ENCODE data around the gene KCNN4.

DNA sequence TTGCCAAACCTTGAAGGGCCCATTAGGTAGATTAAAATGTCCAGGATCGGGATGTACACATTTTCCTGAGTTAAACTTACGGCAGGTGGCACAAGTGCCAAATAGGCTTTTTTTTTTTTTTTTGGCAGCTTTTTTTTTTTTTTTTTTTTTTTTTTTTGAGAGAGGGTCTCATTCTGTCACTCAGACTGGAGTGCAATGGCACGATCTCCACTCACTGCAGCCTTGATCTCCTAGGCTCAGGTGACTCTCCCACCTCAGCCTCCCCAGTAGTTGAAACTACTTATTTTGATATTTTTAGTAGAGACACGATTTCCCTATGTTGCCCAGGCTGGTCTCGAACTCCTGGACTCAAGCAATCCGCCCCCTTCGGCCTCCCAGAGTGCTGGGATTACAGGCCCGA, 55.9 kb downstream of the KCNN4 start:
- TF ChIP-seq GATA3 (IDR thresholded peaks at IDR 0.05; ENCODE audit: low read depth, low read length), result no peak
- TF ChIP-seq GATA2 (IDR thresholded peaks at IDR 0.05; ENCODE audit: low read depth, low read length), result no peak
